Measurements from ENCODE around the gene ADAM22.
A peak's percentile ranks its signal among the peaks of the same experiment; 100 is the strongest.
"Not testable (repeated sequence)": the region's sequence is repeated elsewhere in the genome, so short reads cannot be mapped to it uniquely, and the experiment has no call there.

ADAM22 gene, protein sequence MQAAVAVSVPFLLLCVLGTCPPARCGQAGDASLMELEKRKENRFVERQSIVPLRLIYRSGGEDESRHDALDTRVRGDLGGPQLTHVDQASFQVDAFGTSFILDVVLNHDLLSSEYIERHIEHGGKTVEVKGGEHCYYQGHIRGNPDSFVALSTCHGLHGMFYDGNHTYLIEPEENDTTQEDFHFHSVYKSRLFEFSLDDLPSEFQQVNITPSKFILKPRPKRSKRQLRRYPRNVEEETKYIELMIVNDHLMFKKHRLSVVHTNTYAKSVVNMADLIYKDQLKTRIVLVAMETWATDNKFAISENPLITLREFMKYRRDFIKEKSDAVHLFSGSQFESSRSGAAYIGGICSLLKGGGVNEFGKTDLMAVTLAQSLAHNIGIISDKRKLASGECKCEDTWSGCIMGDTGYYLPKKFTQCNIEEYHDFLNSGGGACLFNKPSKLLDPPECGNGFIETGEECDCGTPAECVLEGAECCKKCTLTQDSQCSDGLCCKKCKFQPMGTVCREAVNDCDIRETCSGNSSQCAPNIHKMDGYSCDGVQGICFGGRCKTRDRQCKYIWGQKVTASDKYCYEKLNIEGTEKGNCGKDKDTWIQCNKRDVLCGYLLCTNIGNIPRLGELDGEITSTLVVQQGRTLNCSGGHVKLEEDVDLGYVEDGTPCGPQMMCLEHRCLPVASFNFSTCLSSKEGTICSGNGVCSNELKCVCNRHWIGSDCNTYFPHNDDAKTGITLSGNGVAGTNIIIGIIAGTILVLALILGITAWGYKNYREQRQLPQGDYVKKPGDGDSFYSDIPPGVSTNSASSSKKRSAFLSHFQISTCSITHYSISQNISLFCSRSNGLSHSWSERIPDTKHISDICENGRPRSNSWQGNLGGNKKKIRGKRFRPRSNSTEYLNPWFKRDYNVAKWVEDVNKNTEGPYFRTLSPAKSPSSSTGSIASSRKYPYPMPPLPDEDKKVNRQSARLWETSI

DNA sequence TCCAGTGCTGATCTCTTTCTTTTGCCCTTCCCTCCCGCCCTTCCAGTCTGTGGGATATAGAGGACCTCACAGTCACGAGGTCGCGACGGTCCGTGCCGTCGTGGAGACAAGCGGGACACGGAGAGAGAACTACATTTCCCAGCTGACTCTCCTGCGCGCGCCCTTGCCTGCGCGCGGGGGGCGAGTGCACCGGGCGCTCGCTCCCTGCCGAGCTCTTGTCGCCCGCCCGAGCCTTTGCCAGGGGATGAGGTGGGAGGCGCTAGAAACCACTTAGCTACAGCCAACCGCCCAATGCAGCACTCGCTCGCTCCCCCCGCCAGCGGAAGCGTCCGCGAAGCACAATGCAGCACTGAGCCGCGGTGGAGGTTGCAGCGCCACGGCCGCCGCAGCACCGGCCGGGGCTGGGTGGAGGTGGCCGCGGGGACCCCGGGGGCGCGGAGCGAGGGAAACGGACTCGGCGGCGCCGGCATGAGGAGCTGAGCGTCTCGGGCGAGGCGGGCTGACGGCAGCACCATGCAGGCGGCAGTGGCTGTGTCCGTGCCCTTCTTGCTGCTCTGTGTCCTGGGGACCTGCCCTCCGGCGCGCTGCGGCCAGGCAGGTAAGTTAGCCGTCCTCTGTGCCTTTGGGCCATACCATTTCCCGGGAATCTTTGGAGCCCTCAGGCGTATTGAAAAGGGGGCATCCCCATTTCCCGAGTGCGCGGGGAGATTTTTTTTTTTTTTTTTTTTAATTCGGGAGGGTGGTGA, at the start of gene ADAM22:
Gene ADAM22 (plus strand): TSS at position 299 of the 746 bp plus-strand sequence. CDS start 215 bp downstream, at position 514.
- peak; percentile 63 for DNase-seq (ENCODE audit: low spot score)

DNA sequence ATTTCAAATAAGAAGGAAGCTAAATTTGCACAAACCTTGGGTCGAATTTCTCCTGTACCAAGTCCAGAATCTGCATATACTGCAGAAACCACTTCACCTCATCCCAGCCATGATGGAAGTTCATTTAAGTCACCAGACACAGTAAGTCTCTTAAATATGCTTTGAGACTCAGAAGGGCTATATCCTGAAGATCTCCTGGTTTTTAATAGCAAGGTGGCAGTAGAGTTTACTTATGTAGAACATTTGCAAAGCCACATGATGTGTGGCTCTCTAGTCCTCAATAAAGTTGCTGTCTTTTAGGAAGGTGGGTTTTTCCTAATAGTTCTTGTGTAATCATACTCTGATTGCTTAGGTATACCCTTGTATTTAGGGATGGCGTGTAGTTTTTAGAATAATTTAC, 49.0 kb upstream of the ADAM22 start:
- no peak for DNase-seq (ENCODE audit: low spot score)

DNA sequence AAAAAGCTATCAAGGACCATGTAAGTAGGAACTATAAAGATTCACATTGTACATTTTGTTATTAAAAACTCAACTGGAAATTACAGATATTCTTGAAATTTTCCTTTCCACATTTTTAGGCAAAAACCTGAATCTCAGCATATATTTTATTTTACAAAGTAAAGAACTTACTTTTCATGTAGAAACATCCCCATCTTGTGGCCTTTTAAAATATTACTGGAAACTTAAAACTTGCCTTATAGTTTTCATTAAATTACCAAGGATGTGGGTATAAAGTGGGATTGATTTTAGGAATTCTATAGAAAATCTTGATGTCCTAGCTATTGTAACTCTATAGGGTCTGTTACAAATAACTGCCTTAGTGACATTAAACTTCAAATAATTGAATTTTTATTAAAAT, 47.2 kb upstream of the ADAM22 start:
- DNase-seq (ENCODE audit: low spot score) = no peak

DNA sequence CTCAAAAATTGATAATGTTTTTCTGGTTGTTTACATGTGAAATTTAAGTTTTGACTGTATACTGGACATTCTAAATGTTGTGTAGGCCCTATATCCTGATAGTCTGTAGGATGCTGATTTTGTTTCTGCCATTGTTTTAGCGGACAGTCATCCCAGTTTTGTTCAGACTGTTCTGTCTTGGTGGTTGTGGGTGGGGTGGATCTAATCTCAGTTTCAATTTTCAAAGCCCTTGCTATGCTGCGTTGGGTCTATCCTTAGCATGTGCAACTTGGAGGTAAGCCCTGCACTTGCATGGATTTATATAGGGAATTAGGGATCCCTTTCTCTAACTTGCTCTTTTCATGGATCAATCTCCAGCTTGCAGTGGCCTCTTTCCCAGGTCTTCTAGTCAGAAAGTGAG, 38.7 kb upstream of the ADAM22 start:
- DNase-seq (ENCODE audit: low spot score) = no peak

DNA sequence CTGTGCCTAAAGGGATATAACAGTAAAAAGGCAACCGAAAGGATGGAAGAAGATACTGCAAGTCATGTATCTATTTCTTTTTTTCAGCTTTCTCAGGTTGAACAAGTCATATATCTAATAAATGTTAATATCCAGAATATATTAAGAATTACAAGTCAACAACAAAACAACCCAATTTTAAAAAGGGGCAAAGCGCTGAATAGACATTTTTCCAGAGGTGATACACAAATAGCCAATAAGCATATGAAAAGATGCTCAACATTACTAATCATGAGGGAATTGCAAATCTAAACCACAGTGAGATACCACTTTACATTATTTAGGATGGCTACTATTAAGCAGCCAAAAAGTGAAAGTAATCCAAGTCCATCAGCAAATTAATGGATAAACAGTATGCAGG, 34.8 kb upstream of the ADAM22 start:
- DNase-seq (ENCODE audit: low spot score) = no peak

DNA sequence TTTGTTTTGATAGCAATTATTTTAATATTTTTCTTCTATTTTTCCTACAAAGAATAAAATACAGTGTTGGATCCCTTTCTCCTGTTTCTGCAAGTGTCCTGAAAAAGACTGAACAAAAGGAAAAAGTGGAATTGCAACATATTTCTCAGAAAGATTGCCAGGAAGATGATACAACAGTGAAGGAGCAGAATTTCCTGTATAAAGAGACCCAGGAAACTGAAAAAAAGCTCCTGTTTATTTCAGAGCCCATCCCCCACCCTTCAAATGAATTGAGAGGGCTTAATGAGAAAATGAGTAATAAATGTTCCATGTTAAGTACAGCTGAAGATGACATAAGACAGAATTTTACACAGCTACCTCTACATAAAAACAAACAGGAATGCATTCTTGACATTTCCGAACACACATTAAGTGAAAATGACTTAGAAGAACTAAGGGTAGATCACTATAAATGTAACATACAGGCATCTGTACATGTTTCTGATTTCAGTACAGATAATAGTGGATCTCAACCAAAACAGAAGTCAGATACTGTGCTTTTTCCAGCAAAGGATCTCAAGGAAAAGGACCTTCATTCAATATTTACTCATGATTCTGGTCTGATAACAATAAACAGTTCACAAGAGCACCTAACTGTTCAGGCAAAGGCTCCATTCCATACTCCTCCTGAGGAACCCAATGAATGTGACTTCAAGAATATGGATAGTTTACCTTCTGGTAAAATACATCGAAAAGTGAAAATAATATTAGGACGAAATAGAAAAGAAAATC, 26.7 kb upstream of the ADAM22 start:
- DNase-seq (ENCODE audit: low spot score) = not testable (repeated sequence)

DNA sequence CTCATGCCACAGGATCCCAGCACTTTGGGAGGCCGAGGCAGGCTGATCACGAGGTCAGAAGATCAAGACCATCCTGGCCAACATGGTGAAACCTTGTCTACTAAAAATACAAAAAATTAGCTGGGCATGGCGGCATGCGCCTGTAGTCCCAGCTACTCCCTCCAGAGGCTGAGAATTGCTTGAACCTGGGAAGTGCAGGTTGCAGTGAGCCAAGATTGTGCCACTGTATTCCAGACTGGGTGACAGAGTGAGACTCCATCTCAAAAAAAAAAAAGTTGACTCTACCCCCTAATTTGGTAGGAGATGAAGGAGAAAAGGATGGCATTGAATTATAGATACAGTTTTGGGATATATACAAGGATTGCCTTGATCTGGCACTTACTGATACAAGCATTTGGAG, 25.2 kb upstream of the ADAM22 start:
- not testable (repeated sequence) for DNase-seq (ENCODE audit: low spot score)

DNA sequence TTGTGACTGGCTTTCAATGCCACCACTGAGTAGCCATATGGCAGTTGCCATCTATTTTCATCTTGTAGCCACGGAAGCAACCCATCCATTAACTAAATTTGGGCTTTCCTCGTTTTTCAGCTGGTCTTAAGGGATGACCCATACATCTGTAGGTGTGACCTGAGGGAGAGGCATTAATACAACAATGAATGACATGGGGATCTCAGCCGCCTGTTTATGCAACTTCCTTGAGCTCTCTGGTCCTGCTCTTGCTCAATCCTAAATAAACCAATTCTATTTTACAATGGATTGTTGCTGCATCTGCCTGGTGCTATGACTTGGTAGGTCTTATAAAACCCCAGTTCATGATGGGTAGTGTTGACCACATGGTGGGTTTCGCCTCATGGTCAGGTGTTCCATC, 21.9 kb upstream of the ADAM22 start:
- no peak for DNase-seq (ENCODE audit: low spot score)

DNA sequence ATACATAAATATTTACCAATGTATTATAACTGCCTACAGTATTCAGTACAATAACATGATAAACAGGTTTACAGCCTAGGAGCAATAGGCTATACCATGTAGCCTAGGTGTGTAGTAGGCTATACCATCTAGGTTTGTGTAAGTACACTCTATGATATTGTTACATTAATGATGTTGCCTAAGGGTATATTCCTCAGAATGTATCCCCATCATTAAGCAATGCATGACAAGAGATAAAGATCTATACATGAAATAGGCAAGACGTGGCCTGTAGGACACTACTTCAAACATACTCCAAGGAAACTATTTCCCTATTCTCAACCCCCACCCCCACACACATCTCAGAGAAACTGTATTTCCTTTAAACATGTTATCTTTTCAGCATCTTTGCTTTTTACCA, 15.3 kb upstream of the ADAM22 start:
- DNase-seq (ENCODE audit: low spot score) = no peak

DNA sequence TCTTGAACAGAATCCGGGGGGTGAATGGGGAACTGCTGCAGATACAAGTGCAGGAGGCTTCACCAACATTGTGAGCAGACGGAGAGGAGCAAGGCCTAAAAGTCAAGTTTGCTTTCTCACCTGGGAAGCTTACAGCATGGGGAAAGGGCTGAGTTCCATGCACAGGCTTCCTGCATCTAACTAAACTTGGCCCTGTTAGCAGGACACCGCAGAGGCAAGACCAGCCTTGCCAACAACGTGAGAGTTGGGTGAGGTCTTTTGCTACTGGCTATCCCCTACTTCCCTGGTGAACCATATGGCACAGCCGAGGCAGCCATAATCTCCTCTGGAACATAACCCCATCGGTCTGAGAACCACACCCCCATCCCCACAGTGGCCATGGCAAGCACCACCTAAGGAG, 14.2 kb upstream of the ADAM22 start:
- DNase-seq (ENCODE audit: low spot score) = no peak

DNA sequence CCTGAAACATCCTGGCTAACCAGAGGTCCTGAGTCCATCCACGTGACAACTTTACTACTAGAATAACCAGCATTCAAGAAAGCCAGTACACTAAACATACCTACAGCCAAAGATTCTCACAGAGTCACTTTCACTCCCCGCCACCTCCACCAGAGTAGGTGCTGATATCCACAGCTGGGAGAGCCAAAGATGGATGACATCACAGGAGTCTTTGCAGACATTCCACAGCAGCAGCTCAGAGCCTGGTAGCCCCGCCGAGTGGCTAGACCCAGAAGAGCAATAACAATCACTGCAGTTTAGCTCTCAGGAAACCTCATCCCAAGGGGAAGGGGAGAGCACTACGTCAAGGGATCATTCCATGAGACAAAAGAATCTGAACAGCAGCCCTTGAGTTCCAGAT, 13.5 kb upstream of the ADAM22 start:
- DNase-seq (ENCODE audit: low spot score) = no peak

DNA sequence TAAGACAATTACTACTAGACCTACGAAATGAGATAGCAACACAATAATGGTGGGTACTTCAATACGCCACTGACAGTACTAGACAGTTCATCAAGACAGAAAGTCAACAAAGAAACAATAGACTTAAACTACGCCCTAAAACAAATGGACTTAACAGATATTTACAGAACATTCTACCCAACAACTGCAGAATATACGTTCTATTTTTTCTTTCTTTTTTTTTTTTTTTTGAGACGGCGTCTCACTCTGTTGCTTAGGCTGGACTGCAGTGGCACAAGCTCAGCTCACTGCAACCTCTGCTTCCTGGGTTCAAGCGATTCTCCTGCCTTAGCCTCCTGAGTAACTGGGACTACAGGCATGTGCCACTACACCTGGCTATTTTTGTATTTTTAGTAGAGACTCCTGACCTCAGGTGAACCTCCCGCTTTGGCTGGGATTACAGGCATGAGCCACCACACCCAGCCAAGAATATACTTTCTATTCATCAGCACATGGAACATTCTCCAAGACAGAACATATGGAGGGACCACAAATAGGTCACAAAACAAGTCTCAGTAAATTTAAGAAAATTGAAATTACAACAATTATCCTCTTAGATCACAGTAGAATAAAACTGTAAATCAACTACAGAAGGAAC, 11.2 kb upstream of the ADAM22 start:
- DNase-seq (ENCODE audit: low spot score) = not testable (repeated sequence)

DNA sequence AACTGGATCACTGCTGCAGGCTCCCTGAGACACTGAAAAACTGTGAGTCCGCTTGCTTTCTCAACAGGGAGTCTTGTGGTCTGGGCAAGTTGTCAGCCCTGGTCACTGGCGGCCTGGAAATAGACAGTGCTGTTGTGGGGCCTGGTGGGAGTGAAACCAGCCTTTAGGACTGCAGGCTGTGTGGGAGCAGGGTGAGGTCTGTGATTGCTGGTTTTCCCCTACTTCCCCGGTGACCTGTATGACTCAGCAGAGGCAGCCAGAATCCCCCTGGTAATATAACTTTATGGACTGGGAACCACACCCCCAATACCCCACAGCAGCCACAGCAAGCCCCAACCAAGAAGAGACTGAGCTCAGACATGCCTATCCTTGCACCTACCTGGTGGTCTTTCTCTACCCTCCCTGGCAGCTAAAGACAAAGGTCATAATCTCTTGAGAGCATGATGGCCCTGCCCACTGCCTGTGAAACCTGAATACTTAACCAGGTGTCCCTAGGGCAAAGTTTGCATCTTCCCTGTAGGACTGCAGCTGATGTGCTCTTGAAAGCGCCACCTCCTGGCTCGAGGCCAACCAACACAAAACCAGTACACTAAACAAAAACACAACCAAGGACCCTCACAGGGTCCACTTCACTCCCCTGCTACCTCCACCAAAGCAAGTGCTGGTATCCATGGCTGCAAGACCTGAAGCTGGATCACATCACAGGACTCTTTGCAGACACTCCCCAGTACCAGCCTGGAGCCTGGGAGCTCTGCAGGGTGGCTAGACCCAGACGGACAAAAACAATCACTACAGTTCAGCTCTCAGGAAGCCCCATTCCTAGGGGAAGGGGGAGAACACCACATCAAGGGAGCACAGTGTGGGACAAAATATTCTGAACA, 7.2 kb upstream of the ADAM22 start:
- DNase-seq (ENCODE audit: low spot score) = no peak

DNA sequence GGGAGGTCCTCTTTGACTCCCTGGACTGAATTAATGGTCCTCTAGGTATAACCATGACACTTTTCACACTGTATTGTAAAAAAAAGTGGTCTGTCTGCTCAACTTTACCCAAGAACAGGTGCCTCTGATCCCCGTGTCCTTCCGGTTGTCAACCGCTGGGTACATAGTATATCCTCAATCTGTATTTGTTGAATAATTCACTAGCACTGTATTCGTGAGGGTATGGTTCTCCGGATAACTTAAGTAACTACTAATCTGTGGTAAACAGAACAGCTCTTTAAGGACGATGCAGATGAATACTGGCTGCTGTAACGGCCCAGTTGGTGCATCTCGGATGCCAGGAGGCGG, 472 bp upstream of the ADAM22 start:
- DNase-seq (ENCODE audit: low spot score) = no peak

DNA sequence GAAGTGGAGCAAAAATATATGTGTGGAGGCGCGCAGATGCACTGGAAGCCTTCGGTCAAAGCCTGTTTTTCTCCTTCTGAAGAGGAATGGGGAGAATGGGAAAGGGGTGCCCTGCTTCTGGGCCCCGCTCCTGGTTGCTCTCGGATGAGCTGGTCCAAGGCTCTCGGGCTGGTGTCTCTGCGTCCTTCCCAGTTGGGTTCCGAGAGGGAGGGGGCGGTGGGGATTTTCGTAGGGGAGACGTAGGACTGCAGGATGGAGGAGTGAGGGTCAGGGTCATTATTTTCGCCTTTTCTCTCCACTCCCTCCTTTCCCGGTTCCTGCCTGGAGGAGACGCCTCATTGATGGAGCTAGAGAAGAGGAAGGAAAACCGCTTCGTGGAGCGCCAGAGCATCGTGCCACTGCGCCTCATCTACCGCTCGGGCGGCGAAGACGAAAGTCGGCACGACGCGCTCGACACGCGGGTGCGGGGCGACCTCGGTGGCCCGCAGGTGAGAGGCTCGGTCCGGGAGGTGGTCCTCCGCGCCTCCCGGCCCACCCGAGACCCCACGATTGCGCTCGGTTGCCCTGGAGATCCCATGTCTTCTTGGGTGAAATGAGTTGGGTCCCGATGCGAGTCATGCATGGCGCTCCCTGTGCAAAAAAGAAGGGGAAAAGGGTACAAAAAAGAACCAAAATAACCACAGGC, 790 bp downstream of the ADAM22 start:
- no peak for DNase-seq (ENCODE audit: low spot score)

DNA sequence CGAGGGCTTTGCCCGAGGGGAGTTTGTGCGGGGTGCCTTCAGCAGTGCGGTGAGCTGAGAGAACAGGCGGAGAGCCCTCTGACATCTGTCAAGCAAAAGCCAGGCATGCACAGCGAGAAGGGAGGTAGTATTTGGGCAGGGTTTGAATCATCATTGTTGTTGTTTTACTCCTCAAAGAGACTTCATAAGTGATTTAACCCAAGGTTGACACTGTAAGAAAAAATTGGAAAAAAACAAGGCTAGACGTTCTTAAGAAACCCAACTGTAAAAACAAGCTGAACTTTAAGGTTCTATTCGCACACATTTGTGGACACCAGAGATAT, 1.3 kb downstream of the ADAM22 start:
- no peak for DNase-seq (ENCODE audit: low spot score)

DNA sequence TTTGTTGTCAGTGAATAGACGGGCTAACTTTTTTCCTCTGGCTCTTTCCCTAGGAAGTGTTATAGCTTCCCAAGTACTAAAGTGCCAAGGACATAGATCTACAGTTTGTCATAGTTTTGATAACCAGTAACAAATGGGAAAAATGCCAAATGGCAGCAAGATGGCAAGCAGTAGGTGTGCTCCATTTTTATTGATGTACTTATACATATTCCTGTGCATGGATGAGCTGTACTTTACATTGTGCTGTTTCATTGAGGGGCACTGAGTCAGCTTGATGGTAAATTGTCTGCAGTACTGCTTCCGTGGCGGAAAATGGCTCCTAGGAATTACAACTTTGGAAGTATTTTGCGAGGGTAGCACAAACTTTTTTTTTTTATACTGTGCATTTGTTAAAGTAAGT, 7.1 kb downstream of the ADAM22 start:
- DNase-seq (ENCODE audit: low spot score) = no peak

DNA sequence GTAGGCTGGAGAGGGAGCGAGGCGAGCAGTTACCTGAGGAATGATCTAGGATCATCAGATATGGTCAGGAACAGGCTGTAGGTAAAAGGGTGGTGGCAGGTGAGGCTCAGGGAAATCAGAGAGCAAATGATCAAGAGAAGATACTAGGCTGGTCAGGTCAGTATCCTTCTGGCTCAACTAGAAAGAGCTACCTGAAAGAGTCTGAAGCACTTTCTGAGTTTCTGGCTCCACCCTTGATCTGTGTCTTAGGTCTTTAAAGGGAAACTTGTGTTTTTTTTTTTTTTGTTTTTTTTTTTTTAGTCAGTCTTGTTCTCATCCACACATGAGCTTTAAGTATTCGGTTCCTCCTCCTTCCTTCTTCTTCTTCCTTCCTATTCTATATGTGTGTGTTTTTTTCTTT, 10.5 kb downstream of the ADAM22 start:
- no peak for DNase-seq (ENCODE audit: low spot score)

DNA sequence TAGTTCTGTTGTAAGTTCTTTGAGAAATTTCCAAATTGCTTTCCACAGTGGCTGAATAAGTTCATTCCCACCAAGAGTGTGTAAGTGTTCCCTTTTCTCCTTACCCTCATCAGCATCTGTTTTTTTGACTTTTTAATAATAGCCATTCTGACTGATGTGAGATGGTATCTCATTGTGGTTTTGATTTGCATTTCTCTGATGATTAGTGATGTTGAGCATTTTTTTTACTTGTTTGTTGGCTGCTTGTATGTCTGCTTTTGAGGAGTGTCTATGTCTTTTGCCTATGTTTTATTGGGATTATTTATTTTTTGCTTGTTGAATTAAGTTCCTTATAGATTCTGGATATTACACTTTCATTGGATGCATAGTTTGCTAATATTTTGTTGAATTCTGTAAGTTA, 11.9 kb downstream of the ADAM22 start:
- DNase-seq (ENCODE audit: low spot score) = not testable (repeated sequence)

DNA sequence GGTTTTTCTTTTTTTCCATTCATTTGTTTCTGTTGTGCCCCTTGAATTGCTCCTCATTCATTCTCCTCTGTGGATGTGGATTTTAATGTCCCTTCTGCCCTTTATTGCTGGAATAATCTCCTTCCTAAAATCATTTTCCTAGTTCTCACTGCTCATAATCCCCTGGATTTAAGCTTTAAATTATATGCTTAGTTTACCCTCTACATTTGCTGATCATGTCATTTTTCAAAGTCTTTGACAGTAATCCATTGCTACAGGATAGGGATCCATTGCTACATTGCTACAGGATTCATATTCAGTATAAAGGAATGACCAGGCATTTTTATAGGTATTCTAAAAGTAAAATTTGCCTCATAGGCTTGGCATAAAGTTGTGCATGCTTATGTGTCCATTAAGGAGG, 14.3 kb downstream of the ADAM22 start:
- DNase-seq (ENCODE audit: low spot score) = no peak
